DOHH2 (cell line): Measurements from ENCODE around the gene CSPG5.

ENCODE experiments used
- EZH2phosphoT487 ChIP-seq: fragments of 200-600 bp; sonication (generic); IDR thresholded peaks from 2 replicates; pipeline ENCODE4 v1.6.1; 2017; ENCODE audit warnings: borderline replicate concordance, mild to moderate bottlenecking, antibody characterized with exemption, low read length, moderate library complexity, mixed read lengths
- TF ChIP-seq, protein P1 (sequence below): fragments of 200-600 bp; sonication (generic); IDR thresholded peaks from one replicate; pipeline ENCODE4 v1.5.1; 2014; ENCODE audit warnings: antibody characterized with exemption, mild to moderate bottlenecking, low read depth, low read length; ENCODE audit not compliant: poor library complexity, severe bottlenecking

DNA sequence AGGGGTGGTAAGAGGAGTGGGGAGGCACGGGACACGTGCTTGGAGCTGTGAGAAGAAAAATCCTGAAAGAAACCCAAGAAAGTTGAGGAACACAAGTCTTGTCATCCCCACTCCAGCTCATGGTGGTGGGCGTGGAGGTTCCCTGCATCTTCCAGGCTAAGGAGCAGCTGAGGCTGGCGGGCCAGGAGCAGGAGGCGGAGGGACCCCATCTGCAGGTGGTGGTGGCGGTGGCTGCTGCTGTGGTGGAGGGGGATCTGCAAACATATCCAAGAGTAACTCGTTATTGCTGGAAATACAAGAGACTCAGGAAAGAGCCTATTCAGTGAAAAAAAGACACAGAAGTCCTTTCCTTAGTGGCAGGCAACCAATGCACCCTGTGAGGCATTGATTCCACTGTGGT is 9.4 kb upstream of the CSPG5 start:
- TF ChIP-seq, protein P1, sequence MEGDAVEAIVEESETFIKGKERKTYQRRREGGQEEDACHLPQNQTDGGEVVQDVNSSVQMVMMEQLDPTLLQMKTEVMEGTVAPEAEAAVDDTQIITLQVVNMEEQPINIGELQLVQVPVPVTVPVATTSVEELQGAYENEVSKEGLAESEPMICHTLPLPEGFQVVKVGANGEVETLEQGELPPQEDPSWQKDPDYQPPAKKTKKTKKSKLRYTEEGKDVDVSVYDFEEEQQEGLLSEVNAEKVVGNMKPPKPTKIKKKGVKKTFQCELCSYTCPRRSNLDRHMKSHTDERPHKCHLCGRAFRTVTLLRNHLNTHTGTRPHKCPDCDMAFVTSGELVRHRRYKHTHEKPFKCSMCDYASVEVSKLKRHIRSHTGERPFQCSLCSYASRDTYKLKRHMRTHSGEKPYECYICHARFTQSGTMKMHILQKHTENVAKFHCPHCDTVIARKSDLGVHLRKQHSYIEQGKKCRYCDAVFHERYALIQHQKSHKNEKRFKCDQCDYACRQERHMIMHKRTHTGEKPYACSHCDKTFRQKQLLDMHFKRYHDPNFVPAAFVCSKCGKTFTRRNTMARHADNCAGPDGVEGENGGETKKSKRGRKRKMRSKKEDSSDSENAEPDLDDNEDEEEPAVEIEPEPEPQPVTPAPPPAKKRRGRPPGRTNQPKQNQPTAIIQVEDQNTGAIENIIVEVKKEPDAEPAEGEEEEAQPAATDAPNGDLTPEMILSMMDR, result no peak
- TF ChIP-seq EZH2phosphoT487, result no peak
